NCI-H1436 treated with DMSO at 0.1 percent for 48 hours (cell line): Measurements from ENCODE around the gene HIP1.
"Not testable (repeated sequence)": the region's sequence is repeated elsewhere in the genome, so short reads cannot be mapped to it uniquely, and the experiment has no call there.

Experiments
- DNase-seq: peaks from one replicate; lab custom pipeline; 2025; lab: John Stamatoyannopoulos, UW

The HIP1 gene

GRCh38 chr7:75572396-75572795 is 166.3 kb downstream of the HIP1 start:
- no peak for DNase-seq

- DNase-seq = no peak
Measured at GRCh38 chr7:75571209-75571608, 167.5 kb downstream of the HIP1 start.

GRCh38 chr7:75569629-75570282 is 169.0 kb downstream of the HIP1 start:
- not testable (repeated sequence) for DNase-seq

GRCh38 chr7:75567948-75568595 is 170.7 kb downstream of the HIP1 start:
- no peak for DNase-seq

DNA sequence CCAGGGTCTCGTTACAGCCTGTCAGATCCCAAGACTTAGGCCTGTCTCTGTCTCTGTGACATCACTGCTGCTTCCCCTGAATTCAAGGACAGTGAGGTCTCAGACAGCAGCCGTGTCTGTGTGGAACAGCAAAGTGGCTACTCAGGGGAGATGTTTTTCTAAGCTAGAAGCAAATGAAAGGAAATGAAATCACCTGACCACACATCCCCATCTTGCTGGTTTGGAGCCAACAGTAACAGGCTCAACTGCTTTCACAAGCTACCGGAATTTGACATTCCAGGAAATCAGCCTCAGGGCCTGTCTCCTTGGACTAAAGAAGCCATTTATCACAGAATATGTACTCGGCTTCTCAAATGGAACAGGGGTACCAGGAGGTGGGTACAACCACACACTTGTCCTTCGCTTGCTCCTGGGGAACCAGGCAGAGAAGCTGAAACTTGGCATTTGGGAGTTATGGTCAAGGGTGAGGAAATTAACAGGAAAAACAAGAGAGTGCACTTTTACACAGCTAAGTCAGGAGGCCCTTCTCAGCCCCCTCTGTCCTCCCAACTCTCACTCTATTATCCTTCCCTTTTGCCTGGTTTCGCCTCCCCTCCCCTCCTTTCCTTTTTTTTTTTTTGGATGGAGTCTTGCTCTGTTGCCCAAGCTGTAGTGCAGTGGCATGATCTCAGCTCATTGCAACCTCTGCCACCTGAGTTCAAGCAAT is 173.5 kb downstream of the HIP1 start:
- DNase-seq = no peak

GRCh38 chr7:75563171-75563570 is 175.6 kb downstream of the HIP1 start:
- no peak for DNase-seq

- DNase-seq = no peak
Measured at GRCh38 chr7:75559976-75560365, 178.8 kb downstream of the HIP1 start.

GRCh38 chr7:75559355-75559975 is 179.3 kb downstream of the HIP1 start:
- DNase-seq = no peak

DNA sequence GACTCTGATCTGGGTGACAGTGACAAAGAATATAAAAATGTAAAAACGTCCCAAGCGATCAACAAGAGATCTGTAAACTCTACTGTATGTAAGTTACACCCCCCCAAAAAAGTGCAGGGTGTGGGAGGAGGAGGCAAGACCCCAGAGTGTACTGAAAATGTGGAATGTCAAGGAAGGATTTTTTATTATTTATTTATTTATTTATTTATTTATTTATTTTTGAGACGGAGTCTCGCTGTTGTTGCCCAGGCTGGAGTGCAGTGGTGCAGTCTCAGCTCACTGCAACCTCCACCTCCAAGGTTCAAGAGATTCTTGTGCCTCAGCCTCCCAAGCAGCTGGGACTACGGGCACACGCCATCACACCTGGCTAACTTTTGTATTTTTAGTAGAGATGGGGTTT is 181.9 kb downstream of the HIP1 start:
- DNase-seq = not testable (repeated sequence)

- DNase-seq = no peak
Measured at GRCh38 chr7:75555736-75556135, 183.0 kb downstream of the HIP1 start.

GRCh38 chr7:75546237-75547015 is 192.3 kb downstream of the HIP1 start:
- no peak for DNase-seq

DNA sequence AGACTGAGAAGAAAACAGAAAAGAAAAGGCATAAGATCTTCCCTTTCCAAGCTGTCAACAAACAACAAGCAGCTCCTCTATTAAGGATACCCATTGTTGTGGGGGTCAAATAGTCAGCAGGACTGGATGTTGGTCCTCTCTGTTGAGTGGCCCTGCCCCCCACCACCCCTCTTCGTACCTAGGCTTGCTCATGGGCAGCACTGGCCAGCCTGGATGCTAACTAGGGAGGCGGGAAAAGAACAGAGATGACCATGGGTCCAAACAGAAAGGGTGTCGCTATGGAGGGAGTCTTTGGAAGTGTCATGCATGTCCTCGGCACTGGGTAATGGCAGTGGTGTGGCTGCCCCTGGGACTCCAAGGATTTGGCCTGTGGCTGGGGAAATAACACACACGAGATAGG is 201.0 kb downstream of the HIP1 start:
- DNase-seq = no peak

DNA sequence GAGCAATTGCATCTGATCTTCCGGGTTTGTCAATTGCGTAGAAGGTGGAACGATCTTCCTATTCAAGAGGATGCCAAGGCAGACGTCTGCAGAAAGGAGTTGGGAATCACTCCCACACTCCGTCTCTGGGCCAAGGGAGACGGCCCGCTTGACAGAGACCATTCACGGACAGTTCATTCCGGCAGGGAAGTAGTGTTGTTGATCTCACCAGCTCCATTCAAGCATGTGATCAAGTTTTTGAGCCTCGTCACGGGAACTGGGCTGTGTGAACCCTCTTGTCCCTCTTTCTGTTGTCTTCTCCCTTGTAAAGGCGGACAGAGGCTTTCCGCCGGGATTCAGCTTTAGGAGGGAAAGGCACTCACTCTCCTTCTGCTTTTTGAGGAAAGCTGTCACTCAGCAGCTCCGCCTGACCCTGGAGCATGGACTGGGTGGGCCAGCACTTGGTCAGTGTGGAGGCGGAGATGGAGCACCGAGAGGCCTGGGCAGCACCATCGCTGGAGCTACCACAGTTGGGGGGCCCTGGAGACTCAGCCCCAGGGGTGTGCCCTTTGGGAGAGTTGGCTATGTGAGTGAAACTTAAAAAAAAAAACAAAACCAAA is 201.7 kb downstream of the HIP1 start:
- DNase-seq = no peak

GRCh38 chr7:75536491-75536890 is 202.2 kb downstream of the HIP1 start:
- no peak for DNase-seq

- DNase-seq = no peak
Measured at GRCh38 chr7:75534727-75535307, 203.9 kb downstream of the HIP1 start.

DNA sequence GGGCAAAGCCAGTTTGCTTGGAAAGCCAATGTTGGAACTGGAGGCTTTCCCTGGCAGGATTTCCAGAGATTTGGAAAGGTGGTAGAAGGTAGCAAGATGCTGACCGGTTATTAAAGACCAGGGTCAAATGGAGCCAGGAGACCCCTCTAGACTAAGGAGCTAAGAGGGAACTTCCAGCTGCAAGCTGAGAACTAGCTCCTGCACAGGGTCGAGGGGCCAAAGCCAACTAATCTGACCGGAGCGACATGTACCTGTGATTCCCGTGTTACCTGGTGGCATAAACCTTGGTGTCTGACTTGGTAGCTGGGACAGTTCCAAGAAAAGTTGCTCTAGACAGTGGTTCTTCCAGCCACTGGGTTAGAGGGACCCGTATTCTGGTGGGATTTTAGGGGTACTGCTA is 204.8 kb downstream of the HIP1 start:
- no peak for DNase-seq

- no peak for DNase-seq
Measured at GRCh38 chr7:75532639-75533038, 206.1 kb downstream of the HIP1 start.

GRCh38 chr7:75531359-75531821 is 207.4 kb downstream of the HIP1 start:
- DNase-seq = no peak

GRCh38 chr7:75527224-75527722 is 211.5 kb downstream of the HIP1 start:
- not testable (repeated sequence) for DNase-seq

DNA sequence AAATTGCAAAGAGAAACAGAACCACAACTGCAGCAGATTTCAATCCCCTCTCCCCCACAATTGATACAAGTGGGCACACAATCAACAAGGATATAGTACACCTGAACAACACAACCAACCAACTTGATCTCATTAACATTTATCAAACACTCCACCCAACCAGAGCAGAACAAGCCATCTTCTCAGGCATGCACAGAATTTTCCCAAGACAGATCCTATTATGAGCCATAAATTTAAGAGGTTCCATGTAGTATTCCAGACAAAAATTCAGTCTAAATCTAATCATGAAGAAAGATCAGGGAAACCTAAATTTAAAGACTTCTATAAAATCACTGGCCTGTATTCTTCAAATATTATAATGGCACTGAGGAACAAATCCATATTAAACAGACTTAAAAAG is 217.0 kb downstream of the HIP1 start:
- not testable (repeated sequence) for DNase-seq

DNA sequence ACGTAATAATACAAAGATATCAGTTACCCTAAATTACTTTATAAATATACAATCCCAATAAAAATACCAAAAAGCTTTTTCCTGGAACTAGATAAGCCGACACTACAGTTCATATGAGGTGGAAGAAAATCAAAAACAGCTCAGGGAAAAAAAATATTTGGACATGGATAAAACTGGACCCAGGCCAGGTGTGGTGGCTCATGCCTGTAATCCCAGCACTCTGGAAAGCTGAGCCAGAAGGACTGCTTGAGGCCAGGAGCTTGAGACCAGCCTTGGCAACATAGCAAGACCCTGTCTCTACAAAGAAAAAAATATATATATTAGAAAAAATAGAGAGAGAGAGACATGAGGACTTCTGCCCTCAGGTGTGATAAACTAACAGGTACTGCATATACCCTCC is 219.9 kb downstream of the HIP1 start:
- not testable (repeated sequence) for DNase-seq
